HG02885 (cell line): ENCODE data around the gene XPR1.

ENCODE experiments used
- ATAC-seq: cut with Tn5 transposase; IDR thresholded peaks from one replicate; pipeline ENCODE4 v1.9.1; 2021; ENCODE audit warnings: mild to moderate bottlenecking; ENCODE audit not compliant: unreplicated experiment, poor library complexity

Gene XPR1

DNA sequence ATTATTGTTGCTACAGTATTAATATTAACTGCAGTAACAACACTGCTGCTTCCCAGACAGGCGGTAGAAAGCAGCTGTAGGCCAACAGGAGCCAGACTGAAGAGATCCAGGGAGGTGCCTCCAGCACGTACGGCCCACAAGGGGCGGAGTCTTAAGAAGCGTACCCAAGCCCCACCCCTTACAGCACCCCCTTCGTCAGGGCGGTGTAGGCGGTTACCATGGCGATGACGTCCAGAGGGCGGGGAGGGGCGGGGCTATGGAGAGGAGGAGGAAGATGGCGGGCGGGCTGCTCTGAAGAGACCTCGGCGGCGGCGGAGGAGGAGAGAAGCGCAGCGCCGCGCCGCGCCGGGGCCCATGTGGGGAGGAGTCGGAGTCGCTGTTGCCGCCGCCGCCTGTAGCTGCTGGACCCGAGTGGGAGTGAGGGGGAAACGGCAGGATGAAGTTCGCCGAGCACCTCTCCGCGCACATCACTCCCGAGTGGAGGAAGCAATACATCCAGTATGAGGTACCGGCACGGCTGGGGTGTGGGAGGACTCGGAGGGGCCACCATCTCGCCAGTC, at the start of gene XPR1:
Gene XPR1, plus strand, starts transcription at position 257 of the 560 bp plus-strand sequence. Its CDS starts 180 bp downstream, at position 437.
- ATAC-seq = peak; percentile 96

DNA sequence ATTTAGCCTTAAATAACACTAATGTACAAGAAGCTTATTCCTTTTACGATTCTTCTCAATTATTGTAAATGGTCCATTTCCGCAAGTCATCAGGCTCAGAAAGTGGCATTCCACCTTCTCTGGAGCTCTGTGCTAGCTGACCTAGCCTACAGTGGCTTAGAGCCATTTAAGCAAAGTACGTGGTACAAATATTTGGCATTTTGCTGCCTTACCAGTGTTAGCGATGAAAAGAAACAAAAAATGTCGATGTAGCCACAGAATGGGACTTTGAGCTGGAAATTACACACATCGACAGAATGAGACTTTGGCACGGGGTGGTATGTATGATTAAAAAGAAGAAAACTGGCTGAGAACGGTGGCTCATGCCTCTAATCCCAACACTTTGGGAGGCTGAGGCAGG, 47.0 kb upstream of the XPR1 start:
- no peak for ATAC-seq

DNA sequence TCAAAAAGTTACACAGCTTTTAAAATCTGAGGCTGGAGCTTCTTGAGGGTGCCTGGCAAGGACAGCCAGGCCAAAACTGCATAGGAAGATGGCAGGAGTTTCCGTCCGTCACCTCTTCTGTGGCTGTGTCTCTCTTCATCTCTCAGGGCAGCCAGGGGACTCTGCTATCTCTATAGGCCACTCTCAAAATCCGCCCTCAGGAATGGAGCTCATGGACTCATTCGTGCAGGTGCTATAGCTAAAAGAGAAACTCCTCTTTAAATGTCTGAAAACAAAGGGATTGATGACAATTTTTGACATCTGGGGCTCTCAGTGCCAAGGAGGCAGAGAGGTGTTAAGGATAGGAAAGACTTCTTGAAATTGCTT, 45.8 kb upstream of the XPR1 start:
- ATAC-seq = no peak

DNA sequence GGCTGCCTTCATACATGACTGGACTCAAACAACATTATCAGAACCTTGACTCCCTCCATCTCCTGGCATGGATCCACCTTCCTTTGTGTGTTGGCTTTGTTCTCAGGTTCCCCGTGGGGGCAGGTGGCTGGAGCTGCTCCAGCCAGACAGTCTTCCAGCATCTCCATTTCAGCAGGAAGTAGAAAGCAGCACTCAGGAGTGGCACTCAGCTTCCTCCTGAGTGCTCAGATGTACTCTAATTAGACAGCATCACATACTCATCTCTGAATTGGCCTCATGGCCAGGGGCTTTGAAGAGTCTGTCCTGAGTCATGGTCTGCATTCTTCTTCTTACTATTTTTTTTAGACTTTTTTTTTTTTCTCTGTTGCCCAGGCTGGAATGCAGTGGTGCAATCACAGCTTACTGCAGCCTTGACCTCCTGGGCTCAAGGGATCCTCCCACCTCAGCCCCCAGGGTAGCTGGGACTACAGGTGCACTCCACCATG, 45.1 kb upstream of the XPR1 start:
- ATAC-seq = no peak

DNA sequence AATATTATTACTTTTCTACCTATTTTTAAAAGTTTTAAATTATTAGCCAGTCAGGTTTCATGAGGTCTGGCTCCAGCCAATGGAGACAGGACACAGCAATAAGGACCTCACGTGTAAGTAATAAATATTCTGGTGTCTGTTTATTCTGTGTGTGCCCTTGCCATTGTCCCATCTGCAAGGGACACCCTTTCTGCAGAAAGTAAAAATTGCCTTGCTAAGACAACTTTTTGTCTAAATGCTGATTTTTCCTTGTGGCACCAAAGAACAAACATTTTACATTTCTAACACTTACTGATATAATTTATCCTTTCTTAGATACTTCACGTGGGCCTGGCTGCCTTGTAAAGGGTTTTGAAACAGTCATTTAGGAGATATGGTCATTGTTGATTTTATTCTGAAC, 43.7 kb upstream of the XPR1 start:
- ATAC-seq = no peak

DNA sequence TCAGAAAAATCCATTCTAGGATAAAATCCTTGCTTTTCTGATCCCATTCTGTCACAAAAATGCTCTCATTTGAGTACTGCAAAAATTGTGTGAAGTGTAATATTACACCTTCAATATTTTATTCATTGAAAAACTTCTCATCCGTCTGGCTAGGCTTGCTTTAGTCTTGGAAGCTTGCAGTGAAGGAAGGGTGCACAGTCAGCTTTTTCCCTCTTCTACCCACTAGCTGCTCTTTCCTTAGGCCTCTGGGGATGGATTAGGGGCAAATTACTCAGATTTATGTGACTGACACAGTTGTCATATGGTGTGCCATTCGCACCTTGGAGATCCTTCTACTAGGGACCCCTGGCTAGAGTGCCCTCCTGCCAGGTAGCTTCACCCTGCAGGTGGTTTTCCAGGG, 40.9 kb upstream of the XPR1 start:
- ATAC-seq = no peak

DNA sequence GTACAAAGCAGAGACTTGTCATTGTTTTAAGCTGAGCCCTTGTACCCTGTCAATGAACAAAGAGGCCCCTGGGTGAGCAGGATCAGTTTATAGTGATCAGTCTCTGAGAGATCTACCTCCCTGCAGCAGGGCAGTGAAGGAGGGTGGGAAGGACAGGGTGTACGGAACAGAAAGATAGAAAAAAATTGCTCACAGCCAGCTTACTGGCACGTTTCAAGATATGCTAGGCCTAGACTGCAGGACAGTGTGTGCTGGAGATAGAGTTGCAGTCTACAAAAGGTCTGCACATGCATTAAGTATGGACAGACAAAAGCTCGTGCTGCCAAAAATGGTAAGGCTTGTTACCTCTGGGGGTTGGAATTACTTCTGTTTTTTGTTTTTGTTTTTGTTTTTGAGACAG, 38.4 kb upstream of the XPR1 start:
- ATAC-seq = no peak

DNA sequence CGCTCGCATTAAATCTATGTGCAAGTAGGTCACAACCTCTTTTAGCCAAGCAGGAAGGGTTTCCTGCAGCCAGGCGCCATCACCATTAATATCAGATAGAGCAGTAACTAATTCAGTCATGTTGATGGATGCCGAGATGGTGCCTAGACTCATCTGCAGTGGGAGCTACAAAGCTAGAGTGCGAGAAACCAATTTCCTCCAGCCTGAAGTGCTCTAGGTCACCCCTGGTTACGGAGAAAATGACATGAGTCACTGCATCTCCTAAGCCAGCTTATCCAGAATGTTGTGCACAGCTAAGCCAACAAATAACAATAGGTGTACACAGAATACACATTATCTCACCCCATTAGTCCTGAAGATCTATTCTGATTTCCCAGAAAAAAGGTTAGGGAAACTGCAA, 37.1 kb upstream of the XPR1 start:
- no peak for ATAC-seq

DNA sequence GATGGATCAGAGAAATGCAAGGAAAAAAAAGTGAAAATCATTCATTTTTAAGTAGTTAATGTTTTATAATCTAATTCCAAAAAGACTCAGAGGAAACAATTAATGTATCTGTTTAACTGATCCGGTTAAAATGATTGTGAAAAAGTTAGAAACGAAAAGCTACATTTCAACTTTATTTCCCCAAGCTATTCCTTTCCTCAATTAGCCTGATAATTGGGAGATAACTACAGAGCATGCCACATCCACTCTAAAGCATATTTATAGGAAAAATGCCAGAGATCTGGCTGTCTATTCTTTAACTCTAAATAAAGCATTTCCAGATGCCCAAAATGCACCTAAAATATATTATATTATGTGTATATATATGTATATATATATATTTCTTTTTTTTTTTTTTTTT, 35.9 kb upstream of the XPR1 start:
- ATAC-seq = no peak

DNA sequence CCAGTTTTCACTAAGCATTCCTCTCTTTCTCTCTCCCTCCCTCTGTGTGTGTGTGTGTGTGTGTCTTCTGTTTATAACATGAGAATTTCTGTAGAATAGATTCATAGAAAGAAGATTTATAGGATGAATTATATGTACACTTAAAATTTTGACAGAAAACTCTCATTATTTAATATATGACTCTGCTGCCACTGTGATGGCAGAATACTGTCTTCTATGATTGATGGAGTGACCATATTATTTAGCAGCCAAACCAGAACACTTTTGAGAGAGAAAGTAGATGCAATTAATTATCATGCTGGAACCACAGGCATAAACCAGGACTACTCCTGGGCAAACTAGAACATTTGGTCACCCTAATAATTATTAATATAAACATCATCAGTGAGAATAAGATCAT, 34.3 kb upstream of the XPR1 start:
- ATAC-seq = no peak

DNA sequence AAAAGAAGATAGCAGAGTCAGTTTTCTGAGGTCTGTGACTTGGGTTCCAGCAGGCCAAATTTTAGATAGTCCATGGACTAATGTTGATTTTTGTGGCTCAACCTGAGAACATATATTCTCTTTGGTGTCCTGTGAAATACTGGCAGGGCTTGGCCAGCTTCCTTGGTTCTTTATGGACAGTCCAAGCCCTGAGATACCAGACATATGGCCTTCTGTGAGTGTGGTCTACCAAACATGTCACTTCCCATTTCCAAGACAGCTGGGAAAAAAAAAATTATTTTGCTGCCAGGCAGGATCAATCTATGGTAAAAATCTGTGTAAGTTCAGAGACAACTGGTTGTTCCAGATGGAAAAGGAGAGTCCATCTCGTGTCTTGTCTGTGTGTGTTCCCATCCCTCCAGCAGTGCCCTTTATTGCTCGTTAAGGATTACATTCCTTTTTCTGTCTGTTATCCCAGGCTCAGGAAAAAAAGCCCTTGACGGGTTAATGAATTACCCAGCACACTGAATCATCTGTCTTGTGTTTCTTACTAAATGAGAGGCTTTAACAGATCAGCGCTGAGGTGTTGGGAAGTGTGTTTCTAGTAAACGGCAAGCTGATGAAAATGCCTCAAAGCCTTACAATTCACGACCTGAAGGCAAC, 33.4 kb upstream of the XPR1 start:
- ATAC-seq = no peak

DNA sequence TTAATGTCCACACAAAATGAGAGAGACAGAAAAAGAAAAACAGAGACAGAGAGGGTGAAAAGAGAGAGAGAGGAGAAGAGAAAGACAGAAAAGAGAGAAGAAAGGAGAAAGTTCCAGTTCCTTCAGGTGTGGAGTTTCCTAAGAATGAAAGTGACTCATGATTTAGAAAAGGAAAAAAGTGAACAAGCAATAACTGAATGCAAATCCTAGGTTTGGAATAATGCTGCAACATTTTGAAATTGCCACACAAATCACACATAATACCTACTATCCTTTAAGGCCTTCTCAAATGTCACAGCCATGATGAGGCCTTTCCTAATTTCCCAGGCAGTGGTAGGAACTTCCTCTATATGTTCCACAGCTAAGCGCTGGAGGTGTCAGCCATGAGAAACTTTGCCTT, 31.5 kb upstream of the XPR1 start:
- no peak for ATAC-seq

DNA sequence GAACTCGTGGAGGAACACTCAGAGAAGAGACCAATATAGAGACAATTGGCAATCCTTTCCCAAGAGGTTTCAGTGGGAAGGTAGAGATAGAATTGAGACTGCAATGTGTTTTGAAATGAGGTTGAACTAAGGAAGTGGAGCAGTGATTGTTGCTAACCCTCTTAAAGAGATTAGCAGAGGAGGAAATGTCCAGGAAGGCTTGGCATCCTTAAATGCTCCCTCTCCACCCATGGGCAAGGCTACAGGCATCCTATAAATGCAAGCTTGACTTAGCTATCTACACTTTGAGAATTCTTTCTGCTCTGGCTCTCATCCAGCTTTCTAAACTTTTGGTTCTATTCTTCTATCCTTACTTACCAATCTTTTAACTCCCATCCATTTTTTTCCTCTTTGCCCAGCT, 30.3 kb upstream of the XPR1 start:
- ATAC-seq = no peak

DNA sequence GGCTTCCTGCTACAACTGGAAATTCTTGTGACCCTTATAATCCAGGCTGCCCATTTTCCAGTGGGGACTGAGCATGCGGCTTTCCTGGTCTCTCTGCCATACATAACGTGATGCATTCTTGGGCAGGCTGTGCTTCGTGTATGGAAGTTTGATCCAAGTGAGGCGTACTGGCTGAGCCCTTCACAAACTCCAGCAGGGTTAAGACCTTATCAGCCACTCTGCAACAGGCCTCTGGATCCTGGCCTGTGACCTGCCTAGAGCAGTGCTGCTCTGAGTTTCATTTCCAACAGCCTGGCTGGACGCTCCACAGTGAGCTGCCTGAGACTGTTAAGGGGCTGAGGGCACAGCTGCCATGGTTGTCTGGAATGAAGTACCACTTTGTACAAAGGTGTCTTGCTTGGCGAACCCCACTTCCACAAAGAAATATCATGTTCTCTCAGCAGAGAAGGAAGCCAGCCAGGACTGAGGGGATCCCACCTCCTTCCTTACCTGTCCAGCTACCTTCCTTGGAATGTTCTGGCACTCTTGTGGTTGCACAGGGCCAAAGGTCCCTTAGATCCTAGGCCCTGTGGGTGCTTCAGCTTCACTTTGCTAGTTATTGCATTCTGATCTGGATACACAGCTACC, 28.5 kb upstream of the XPR1 start:
- no peak for ATAC-seq

DNA sequence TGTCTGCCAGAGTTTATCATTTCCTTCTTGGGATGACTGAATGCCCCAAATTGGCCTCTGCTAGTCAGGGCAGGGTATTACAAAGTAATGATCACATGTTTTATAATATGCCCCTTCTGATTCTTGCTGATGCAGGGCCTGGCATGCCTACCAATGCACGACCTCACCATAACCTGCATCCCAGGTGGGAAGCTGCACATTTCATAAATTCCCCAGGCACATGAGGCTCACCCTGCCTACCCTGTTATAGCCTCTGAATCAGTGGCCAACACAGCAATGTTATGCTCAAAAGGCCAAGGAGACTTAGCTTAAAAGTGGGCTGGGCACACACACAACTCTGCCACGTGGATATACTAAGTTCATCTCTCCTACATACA, 28.0 kb upstream of the XPR1 start:
- ATAC-seq = no peak

DNA sequence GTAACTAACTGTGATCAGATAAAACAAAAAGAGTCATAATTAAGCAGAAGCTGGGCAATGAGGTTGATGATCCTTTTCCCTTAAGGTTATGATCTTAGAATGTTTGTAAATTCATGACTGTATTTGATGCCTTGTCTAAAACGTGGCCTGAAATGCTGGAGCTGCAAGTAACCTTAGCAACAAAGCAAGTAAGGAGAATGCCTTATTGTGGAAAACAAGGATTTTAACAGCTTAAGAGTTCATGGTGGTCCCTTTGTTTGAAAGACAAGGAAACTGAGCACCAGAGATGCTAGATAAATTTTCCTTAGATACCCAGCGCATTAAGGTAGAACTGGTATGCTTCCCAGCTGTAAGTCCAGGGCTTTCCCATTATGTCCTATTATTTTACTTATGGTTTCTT, 25.7 kb upstream of the XPR1 start:
- no peak for ATAC-seq

DNA sequence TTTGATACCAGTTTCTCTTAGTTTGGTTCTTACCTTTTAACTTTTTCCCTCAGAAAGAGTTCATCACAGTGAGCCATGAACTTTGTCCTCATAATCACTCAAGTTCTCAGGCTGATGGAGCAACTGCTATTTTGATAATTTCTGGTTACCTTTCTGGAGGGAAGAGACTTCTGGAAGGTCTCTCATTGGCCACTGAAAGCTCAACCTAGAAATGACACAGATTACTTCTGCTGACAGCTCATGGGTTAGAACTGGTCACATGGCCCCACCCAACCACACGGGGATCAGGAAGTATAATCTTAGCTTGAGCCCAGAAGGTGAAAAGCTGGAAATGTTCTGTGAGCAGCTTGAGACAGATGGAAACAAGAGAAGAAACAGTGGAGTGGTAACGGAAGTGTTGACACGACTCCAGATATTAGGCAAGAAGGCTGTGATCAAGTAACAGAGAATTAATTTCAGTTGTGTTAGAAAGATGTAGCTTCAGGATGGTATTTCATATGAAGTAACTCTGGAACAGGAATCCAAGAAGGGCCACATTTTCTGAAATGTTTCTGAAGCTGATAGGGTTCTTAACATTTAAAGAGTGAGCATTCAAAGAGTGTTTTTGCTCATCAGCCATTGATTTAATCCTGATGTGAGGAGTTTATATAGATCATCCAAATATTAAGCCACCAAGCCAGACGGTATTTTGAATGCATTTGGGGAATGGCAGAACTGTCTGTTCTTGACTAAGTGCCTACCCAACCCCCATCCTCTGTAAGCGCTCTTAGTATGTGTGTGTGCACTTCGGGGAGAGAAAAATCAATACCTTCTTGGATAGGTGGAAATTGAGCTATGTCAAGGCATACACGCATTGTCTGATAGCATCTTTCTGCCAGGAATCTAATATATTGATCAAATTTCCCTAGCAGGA, 21.9 kb upstream of the XPR1 start:
- no peak for ATAC-seq

DNA sequence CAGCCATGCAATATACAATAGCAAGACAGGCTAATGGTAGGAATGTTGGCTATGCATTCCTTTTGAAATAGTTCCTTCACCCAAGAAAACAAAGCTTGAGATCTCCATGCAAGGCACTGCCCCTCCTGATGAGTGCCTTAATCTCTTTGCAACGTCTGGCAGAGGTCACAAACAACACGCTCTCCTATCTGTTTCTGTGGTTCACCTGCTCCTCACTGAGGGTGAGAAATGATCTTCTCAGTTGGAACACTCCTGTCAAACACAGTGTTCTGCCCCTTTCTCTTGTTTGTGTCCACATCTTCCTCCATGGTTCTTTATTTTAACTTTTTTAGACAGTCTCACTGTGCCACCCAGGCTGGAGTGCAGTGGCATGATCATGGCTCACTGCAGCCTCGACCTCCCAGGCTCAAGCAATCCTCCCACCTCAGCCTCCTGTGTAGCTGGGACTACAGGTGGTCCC, 21.2 kb upstream of the XPR1 start:
- no peak for ATAC-seq

DNA sequence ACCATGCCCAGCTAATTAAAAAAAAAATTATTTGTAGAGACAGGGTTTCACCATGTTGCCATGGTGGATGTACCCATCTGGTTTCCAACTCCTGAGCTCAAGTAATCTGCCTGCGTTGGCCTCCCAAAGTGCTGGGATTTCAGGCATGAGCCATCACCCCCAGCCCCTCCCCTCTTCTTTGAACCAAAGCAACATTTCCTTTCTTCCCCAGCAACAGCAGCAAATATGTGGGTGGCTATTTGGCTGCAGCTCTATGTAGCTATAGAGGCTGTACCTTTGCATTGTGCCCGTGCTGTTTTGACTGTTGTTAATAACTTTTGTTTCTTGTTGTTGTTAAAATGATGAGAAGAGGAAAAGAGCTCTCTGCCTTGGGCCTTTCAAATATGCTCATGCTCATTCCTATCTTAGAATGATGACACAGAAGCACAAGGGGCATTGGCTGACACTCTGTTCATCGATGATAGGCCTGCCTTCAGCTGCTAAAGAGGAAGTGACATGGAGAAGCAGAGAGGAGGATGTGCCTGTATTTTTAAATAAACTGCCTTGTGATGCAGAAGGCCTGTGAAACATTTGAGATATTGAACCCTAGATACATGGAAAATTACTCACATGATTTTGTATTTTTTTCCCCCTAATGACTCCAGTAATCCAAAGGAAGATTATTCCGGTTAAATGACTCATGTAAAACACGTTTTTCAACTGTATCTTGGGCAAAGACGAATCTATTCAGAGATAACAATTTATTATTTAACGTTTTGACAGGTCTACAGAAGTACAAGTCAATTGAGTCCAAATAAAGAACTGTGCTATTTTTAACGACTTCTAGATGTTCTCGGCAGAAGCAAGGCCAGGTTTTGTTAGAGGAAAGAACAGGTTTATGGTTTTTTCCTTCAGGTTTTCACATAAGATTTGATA, 20.5 kb upstream of the XPR1 start:
- ATAC-seq = no peak

DNA sequence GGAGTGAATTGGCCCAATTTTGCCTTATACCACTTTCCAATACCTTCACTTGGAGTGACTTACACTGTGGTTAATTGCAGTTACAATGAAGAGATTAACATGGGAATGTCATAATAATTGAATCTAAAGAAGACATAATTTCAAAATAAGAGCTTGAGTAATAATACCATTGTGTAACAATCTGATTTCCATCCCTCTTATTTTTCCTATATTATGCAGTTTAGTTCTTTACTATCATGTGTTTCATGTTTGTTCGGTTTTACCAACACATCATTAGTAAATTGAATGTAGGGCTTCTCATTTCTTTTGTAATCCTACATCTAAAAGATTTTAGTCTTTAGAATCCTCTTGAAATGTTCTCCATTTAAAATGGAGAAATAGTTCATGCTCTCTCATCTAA, 19.2 kb upstream of the XPR1 start:
- ATAC-seq = no peak
